Activated naive CD8-positive, alpha-beta T cell treated with anti-CD3 and anti-CD28 coated beads, Interleukin-2, amount 10 ng/mL, durations not matched to agents 7 days and 5 days (primary cell): ENCODE measurements around the gene LNX1. TPM values are rescaled to one million over a fixed set of nuclear protein-coding genes. Genes with fewer than 3 reads are reported as not detected.

Source experiments
- ATAC-seq: fragments of 150-1000 bp; cut with Tn5 transposase; one replicate; pipeline ENCODE4 v1.10.0; 2021; ENCODE audit warnings: low read depth, moderate library complexity
- POLR2A ChIA-PET: fragments of 350-600 bp; sonication (Branson Sonifier 250); formaldehyde crosslinking; loops from one replicate; lab custom pipeline; 2021; ENCODE audit warnings: antibody characterized with exemption; lab: Charles Lee
- DNase-seq: peaks from one replicate; pipeline ENCODE4 v3.0.0; 2021
- H3K27ac Mint-ChIP-seq: one replicate; pipeline ENCODE4 v1.8.0; 2022; ENCODE audit warnings: mild to moderate bottlenecking, mixed read lengths
- H3K27me3 Mint-ChIP-seq: one replicate; pipeline ENCODE4 v1.8.0; 2022; ENCODE audit warnings: mild to moderate bottlenecking, moderate library complexity, mixed read lengths
- H3K36me3 Mint-ChIP-seq: one replicate; pipeline ENCODE4 v1.8.0; 2021; ENCODE audit warnings: mild to moderate bottlenecking, mixed read lengths
- H3K4me1 Mint-ChIP-seq: one replicate; pipeline ENCODE4 v1.8.0; 2021; ENCODE audit warnings: mixed read lengths
- H3K4me3 Mint-ChIP-seq: one replicate; pipeline ENCODE4 v1.8.0; 2022; ENCODE audit warnings: mild to moderate bottlenecking, moderate library complexity, mixed read lengths
- H3K9me3 Mint-ChIP-seq: one replicate; pipeline ENCODE4 v1.8.0; 2021; ENCODE audit warnings: mixed read lengths
- total RNA-seq, 2 experiments: library from RNA; stranded (reverse); gene quantifications; one replicate each; pipeline ENCODE4 v1.2.3, GENCODE V29; 2021

The LNX1 gene
- total RNA-seq, 2 experiments from 2014 or later: not detected

- peaks cover 20% of the 10 kb centered on the region for H3K27me3 Mint-ChIP-seq
- ATAC-seq: no peak
- POLR2A ChIA-PET: no interaction called here
- no peak overlapping the region for H3K27ac Mint-ChIP-seq
- no peaks in the 10 kb centered on the region for H3K9me3 Mint-ChIP-seq
- no peak for DNase-seq
- no peak overlapping the region for H3K4me3 Mint-ChIP-seq
- H3K4me1 Mint-ChIP-seq: no peaks in the 10 kb centered on the region
- no peaks in the 10 kb centered on the region for H3K36me3 Mint-ChIP-seq
Observed at GRCh38 chr4:53532521-53532920, 58.8 kb downstream of the LNX1 start.

- Mint-ChIP-seq H3K4me1 (no peaks in the 10 kb centered on the region), H3K4me3 (no peak overlapping the region), H3K9me3 (no peaks in the 10 kb centered on the region), H3K27me3 (peaks cover 15% of the 10 kb centered on the region), H3K36me3 (no peaks in the 10 kb centered on the region), H3K27ac (no peak overlapping the region)
- POLR2A ChIA-PET: no interaction called here
- ATAC-seq (no peak), DNase-seq (no peak)
Observed at GRCh38 chr4:53531585-53532224, 59.6 kb downstream of the LNX1 start.

- no peaks in the 10 kb centered on the region for H3K4me1 Mint-ChIP-seq
Observed at GRCh38 chr4:53529025-53529424, 62.3 kb downstream of the LNX1 start.

GRCh38 chr4:53527930-53528329, 63.4 kb downstream of the LNX1 start:
- no peak for ATAC-seq
- H3K9me3 Mint-ChIP-seq: no peaks in the 10 kb centered on the region
- no peak for DNase-seq
- POLR2A ChIA-PET: no interaction called here
- no peak overlapping the region for H3K27ac Mint-ChIP-seq
- no peaks in the 10 kb centered on the region for H3K4me1 Mint-ChIP-seq
- H3K36me3 Mint-ChIP-seq: no peaks in the 10 kb centered on the region
- H3K27me3 Mint-ChIP-seq: peaks cover 16% of the 10 kb centered on the region
- no peak overlapping the region for H3K4me3 Mint-ChIP-seq

More at GRCh38 chr4:53529025-53529424, 62.3 kb downstream of the LNX1 start:
- ATAC-seq (no peak), DNase-seq (no peak)
- H3K9me3 Mint-ChIP-seq: no peaks in the 10 kb centered on the region
- POLR2A ChIA-PET: no interaction called here
- H3K27me3 Mint-ChIP-seq: peaks cover 15% of the 10 kb centered on the region
- H3K36me3 Mint-ChIP-seq: no peaks in the 10 kb centered on the region
- no peak overlapping the region for H3K27ac Mint-ChIP-seq
- H3K4me3 Mint-ChIP-seq: no peak overlapping the region

GRCh38 chr4:53527326-53527725, 64.0 kb downstream of the LNX1 start:
- DNase-seq: no peak
- Mint-ChIP-seq H3K27ac (no peak overlapping the region), H3K27me3 (peaks cover 20% of the 10 kb centered on the region), H3K4me3 (no peak overlapping the region), H3K36me3 (no peaks in the 10 kb centered on the region), H3K9me3 (no peaks in the 10 kb centered on the region), H3K4me1 (no peaks in the 10 kb centered on the region)
- ATAC-seq: no peak
- POLR2A ChIA-PET: no interaction called here

GRCh38 chr4:53522334-53522733, 69.0 kb downstream of the LNX1 start:
- H3K36me3 Mint-ChIP-seq: no peaks in the 10 kb centered on the region
- peaks cover 15% of the 10 kb centered on the region for H3K27me3 Mint-ChIP-seq
- no peak for DNase-seq
- no peak for ATAC-seq
- H3K4me1 Mint-ChIP-seq: no peaks in the 10 kb centered on the region
- POLR2A ChIA-PET: no interaction called here
- no peaks in the 10 kb centered on the region for H3K9me3 Mint-ChIP-seq
- no peak overlapping the region for H3K4me3 Mint-ChIP-seq
- no peak overlapping the region for H3K27ac Mint-ChIP-seq

GRCh38 chr4:53520116-53520515, 71.2 kb downstream of the LNX1 start:
- no peak overlapping the region for H3K27ac Mint-ChIP-seq
- H3K36me3 Mint-ChIP-seq: no peaks in the 10 kb centered on the region
- H3K4me3 Mint-ChIP-seq: no peak overlapping the region
- H3K27me3 Mint-ChIP-seq: peaks cover 15% of the 10 kb centered on the region
- DNase-seq (no peak), ATAC-seq (no peak)
- no peaks in the 10 kb centered on the region for H3K4me1 Mint-ChIP-seq
- H3K9me3 Mint-ChIP-seq: no peaks in the 10 kb centered on the region
- POLR2A ChIA-PET: no interaction called here

- no peak for ATAC-seq
Observed at GRCh38 chr4:53518807-53519206, 72.5 kb downstream of the LNX1 start.

GRCh38 chr4:53515076-53515475, 76.2 kb downstream of the LNX1 start:
- H3K27me3 Mint-ChIP-seq: peaks cover 6% of the 10 kb centered on the region
- no peak for ATAC-seq

More at GRCh38 chr4:53518807-53519206, 72.5 kb downstream of the LNX1 start:
- H3K27me3 Mint-ChIP-seq: peaks cover 13% of the 10 kb centered on the region
- no peaks in the 10 kb centered on the region for H3K4me1 Mint-ChIP-seq
- no peak overlapping the region for H3K4me3 Mint-ChIP-seq
- no peaks in the 10 kb centered on the region for H3K36me3 Mint-ChIP-seq
- H3K27ac Mint-ChIP-seq: no peak overlapping the region
- POLR2A ChIA-PET: no interaction called here
- no peaks in the 10 kb centered on the region for H3K9me3 Mint-ChIP-seq
- no peak for DNase-seq

GRCh38 chr4:53514509-53514908, 76.8 kb downstream of the LNX1 start:
- H3K4me1 Mint-ChIP-seq: no peaks in the 10 kb centered on the region
- no peak overlapping the region for H3K27ac Mint-ChIP-seq
- no peak for DNase-seq
- no peak for ATAC-seq
- no peak overlapping the region for H3K4me3 Mint-ChIP-seq
- H3K27me3 Mint-ChIP-seq: peaks cover 6% of the 10 kb centered on the region
- H3K9me3 Mint-ChIP-seq: no peaks in the 10 kb centered on the region
- POLR2A ChIA-PET: no interaction called here
- H3K36me3 Mint-ChIP-seq: no peaks in the 10 kb centered on the region

More at GRCh38 chr4:53515076-53515475, 76.2 kb downstream of the LNX1 start:
- H3K4me3 Mint-ChIP-seq: no peak overlapping the region
- no peaks in the 10 kb centered on the region for H3K4me1 Mint-ChIP-seq
- POLR2A ChIA-PET: no interaction called here
- DNase-seq: no peak
- no peaks in the 10 kb centered on the region for H3K36me3 Mint-ChIP-seq
- no peak overlapping the region for H3K27ac Mint-ChIP-seq
- no peaks in the 10 kb centered on the region for H3K9me3 Mint-ChIP-seq

GRCh38 chr4:53512608-53513007, 78.7 kb downstream of the LNX1 start:
- Mint-ChIP-seq H3K9me3 (no peaks in the 10 kb centered on the region), H3K36me3 (no peaks in the 10 kb centered on the region), H3K4me3 (no peak overlapping the region), H3K27ac (no peak overlapping the region), H3K27me3 (peaks cover 6% of the 10 kb centered on the region), H3K4me1 (no peaks in the 10 kb centered on the region)
- POLR2A ChIA-PET: no interaction called here
- DNase-seq (no peak), ATAC-seq (no peak)

- POLR2A ChIA-PET: no interaction called here
- no peak overlapping the region for H3K4me3 Mint-ChIP-seq
- no peak for DNase-seq
- no peaks in the 10 kb centered on the region for H3K4me1 Mint-ChIP-seq
- H3K36me3 Mint-ChIP-seq: no peaks in the 10 kb centered on the region
- no peak overlapping the region for H3K27ac Mint-ChIP-seq
- no peaks in the 10 kb centered on the region for H3K9me3 Mint-ChIP-seq
- ATAC-seq: no peak
- H3K27me3 Mint-ChIP-seq: peaks cover 6% of the 10 kb centered on the region
Observed at GRCh38 chr4:53511014-53511413, 80.3 kb downstream of the LNX1 start.

- POLR2A ChIA-PET: no interaction called here
- Mint-ChIP-seq H3K4me3 (no peak overlapping the region), H3K9me3 (no peaks in the 10 kb centered on the region)
Observed at GRCh38 chr4:53510321-53510720, 81.0 kb downstream of the LNX1 start.

GRCh38 chr4:53508446-53508845, 82.8 kb downstream of the LNX1 start:
- no peaks in the 10 kb centered on the region for H3K4me1 Mint-ChIP-seq
- H3K27me3 Mint-ChIP-seq: peaks cover 3% of the 10 kb centered on the region
- no peak for DNase-seq
- no peak for ATAC-seq
- POLR2A ChIA-PET: no interaction called here
- no peaks in the 10 kb centered on the region for H3K9me3 Mint-ChIP-seq
- H3K4me3 Mint-ChIP-seq: no peak overlapping the region
- no peaks in the 10 kb centered on the region for H3K36me3 Mint-ChIP-seq
- H3K27ac Mint-ChIP-seq: no peak overlapping the region

More at GRCh38 chr4:53510321-53510720, 81.0 kb downstream of the LNX1 start:
- ATAC-seq (no peak), DNase-seq (no peak)
- Mint-ChIP-seq H3K4me1 (no peaks in the 10 kb centered on the region), H3K27ac (no peak overlapping the region), H3K27me3 (peaks cover 6% of the 10 kb centered on the region), H3K36me3 (no peaks in the 10 kb centered on the region)
